DMS79 (cell line): ENCODE results near the gene PIK3CB.
"Not testable (repeated sequence)": the region's sequence is repeated elsewhere in the genome, so short reads cannot be mapped to it uniquely, and the experiment has no call there.

Experiments
- DNase-seq: peaks from one replicate; lab custom pipeline; 2025; lab: John Stamatoyannopoulos, UW

Gene PIK3CB

GRCh38 chr3:138747225-138747624 lies 87.5 kb downstream of the PIK3CB start:
- DNase-seq: no peak

GRCh38 chr3:138740072-138740471 lies 94.7 kb downstream of the PIK3CB start:
- no peak for DNase-seq

- no peak for DNase-seq
Observed at GRCh38 chr3:138732456-138732855, 102.3 kb downstream of the PIK3CB start.

GRCh38 chr3:138726946-138727730 lies 107.6 kb downstream of the PIK3CB start:
- DNase-seq: no peak

GRCh38 chr3:138726042-138726441 lies 108.7 kb downstream of the PIK3CB start:
- not testable (repeated sequence) for DNase-seq

GRCh38 chr3:138725116-138725515 lies 109.6 kb downstream of the PIK3CB start:
- DNase-seq: no peak

GRCh38 chr3:138724443-138724842 lies 110.3 kb downstream of the PIK3CB start:
- DNase-seq: no peak

- no peak for DNase-seq
Observed at GRCh38 chr3:138718849-138719248, 115.9 kb downstream of the PIK3CB start.

GRCh38 chr3:138717348-138717747 lies 117.4 kb downstream of the PIK3CB start:
- DNase-seq: no peak

GRCh38 chr3:138712086-138712485 lies 122.6 kb downstream of the PIK3CB start:
- DNase-seq: no peak

- no peak for DNase-seq
Observed at GRCh38 chr3:138705675-138706074, 129.1 kb downstream of the PIK3CB start.

- no peak for DNase-seq
Observed at GRCh38 chr3:138696666-138697370, 137.9 kb downstream of the PIK3CB start.

GRCh38 chr3:138694287-138695007 lies 140.3 kb downstream of the PIK3CB start:
- DNase-seq: peak; percentile 38

- no peak for DNase-seq
Observed at GRCh38 chr3:138692152-138692551, 142.6 kb downstream of the PIK3CB start.

- no peak for DNase-seq
Observed at GRCh38 chr3:138691351-138691750, 143.4 kb downstream of the PIK3CB start.

- DNase-seq: no peak
Observed at GRCh38 chr3:138690036-138690435, 144.7 kb downstream of the PIK3CB start.

- no peak for DNase-seq
Observed at GRCh38 chr3:138688871-138689299, 145.8 kb downstream of the PIK3CB start.

- no peak for DNase-seq
Observed at GRCh38 chr3:138687236-138687635, 147.5 kb downstream of the PIK3CB start.

GRCh38 chr3:138686771-138687221 lies 147.9 kb downstream of the PIK3CB start:
- peak; percentile 85 for DNase-seq

- no peak for DNase-seq
Observed at GRCh38 chr3:138684396-138684795, 150.3 kb downstream of the PIK3CB start.

- no peak for DNase-seq
Observed at GRCh38 chr3:138682648-138683047, 152.1 kb downstream of the PIK3CB start.

GRCh38 chr3:138681463-138682220 lies 153.1 kb downstream of the PIK3CB start:
- DNase-seq: peak; percentile 5
